GM23338 (cell line): ENCODE results near the gene RBM44. TPM values are rescaled to one million over a fixed set of nuclear protein-coding genes. Genes with fewer than 3 reads are reported as not detected.

Experiments used
- ATAC-seq: fragments of 200-7000 bp; cut with Tn5 transposase; 3 replicates; pipeline ENCODE4 v1.9.1; 2020
- DNase-seq: peaks from one replicate; pipeline ENCODE4 v3.0.0-alpha.2; 2015; ENCODE audit warnings: low spot score
- H2AFZ ChIP-seq: fragments of 200-600 bp; sonication (generic); 2 replicates; pipeline ENCODE4 v1.8.0; 2016; ENCODE audit warnings: antibody characterized with exemption, mild to moderate bottlenecking, moderate library complexity
- H3F3A ChIP-seq: fragments of 200-600 bp; sonication (generic); replicated peaks from 2 replicates; pipeline ENCODE4 v1.8.0; 2017; ENCODE audit warnings: antibody characterized with exemption, mixed run types, low read depth
- H3K27ac ChIP-seq: fragments of 200-600 bp; sonication (generic); 2 replicates; pipeline ENCODE4 v1.6.1; 2016; ENCODE audit warnings: low read depth
- H3K27me3 ChIP-seq: fragments of 200-600 bp; sonication (generic); 2 replicates; pipeline ENCODE4 v1.8.0; 2016; ENCODE audit warnings: mild to moderate bottlenecking, mixed run types, moderate library complexity; ENCODE audit not compliant: insufficient read depth
- H3K36me3 ChIP-seq: fragments of 200-600 bp; sonication (generic); 2 replicates; pipeline ENCODE4 v1.8.0; 2016; ENCODE audit warnings: mild to moderate bottlenecking; ENCODE audit not compliant: insufficient read depth
- H3K4me1 ChIP-seq: fragments of 200-600 bp; sonication (generic); 2 replicates; pipeline ENCODE4 v1.8.0; 2016; ENCODE audit warnings: mild to moderate bottlenecking, moderate library complexity; ENCODE audit not compliant: insufficient read depth
- H3K4me2 ChIP-seq: fragments of 200-600 bp; sonication (generic); 2 replicates; pipeline ENCODE4 v1.7.1; 2017; ENCODE audit warnings: mixed run types
- H3K4me3 ChIP-seq: fragments of 200-600 bp; sonication (generic); 2 replicates; pipeline ENCODE4 v1.6.1; 2016; ENCODE audit warnings: mixed run types
- H3K79me2 ChIP-seq: fragments of 200-600 bp; sonication (generic); replicated peaks from 2 replicates; pipeline ENCODE4 v1.8.0; 2017; ENCODE audit warnings: mild to moderate bottlenecking; ENCODE audit not compliant: insufficient read depth
- H3K9me2 ChIP-seq: fragments of 200-600 bp; sonication (generic); 2 replicates; pipeline ENCODE4 v1.8.0; 2017; ENCODE audit not compliant: insufficient read depth
- H4K20me1 ChIP-seq: fragments of 200-600 bp; sonication (generic); replicated peaks from 2 replicates; pipeline ENCODE4 v1.8.0; 2017; ENCODE audit warnings: mild to moderate bottlenecking; ENCODE audit not compliant: insufficient read depth
- H3K27ac Mint-ChIP-seq: 2 replicates; pipeline ENCODE4 v1.8.0; 2020; ENCODE audit warnings: inconsistent platforms, mild to moderate bottlenecking, moderate library complexity, mixed read lengths
- H3K27me3 Mint-ChIP-seq: 3 replicates; pipeline ENCODE4 v1.8.0; 2022; ENCODE audit warnings: low read depth, mild to moderate bottlenecking, moderate library complexity, mixed read lengths, inconsistent platforms; ENCODE audit not compliant: insufficient read depth, poor library complexity
- H3K36me3 Mint-ChIP-seq: 3 replicates; pipeline ENCODE4 v1.8.0; 2021; ENCODE audit warnings: low read depth, mild to moderate bottlenecking, inconsistent platforms, moderate library complexity, mixed read lengths
- H3K4me1 Mint-ChIP-seq: 3 replicates; pipeline ENCODE4 v1.8.0; 2020; ENCODE audit warnings: mild to moderate bottlenecking, inconsistent platforms, mixed read lengths
- H3K4me3 Mint-ChIP-seq: 3 replicates; pipeline ENCODE4 v1.8.0; 2021; ENCODE audit warnings: moderate library complexity, mild to moderate bottlenecking, inconsistent platforms, mixed read lengths
- H3K9me3 Mint-ChIP-seq: 3 replicates; pipeline ENCODE4 v1.8.0; 2020; ENCODE audit warnings: moderate library complexity, mild to moderate bottlenecking, inconsistent platforms, mixed read lengths
- CREB1 ChIP-seq: fragments of 250-450 bp; sonication (Bioruptor Pico); IDR thresholded peaks from 2 replicates; pipeline ENCODE4 v1.5.0; 2020; ENCODE audit warnings: low read depth, mild to moderate bottlenecking, moderate library complexity
- EZH2 ChIP-seq: fragments of 200-600 bp; sonication (generic); IDR thresholded peaks from one replicate; pipeline ENCODE4 v1.8.0; 2017; ENCODE audit warnings: antibody characterized with exemption, mild to moderate bottlenecking, low read depth; ENCODE audit not compliant: unreplicated experiment
- EZH2phosphoT487 ChIP-seq: fragments of 200-600 bp; sonication (generic); IDR thresholded peaks from one replicate; pipeline ENCODE4 v1.8.1; 2018; ENCODE audit warnings: antibody characterized with exemption; ENCODE audit not compliant: unreplicated experiment
- JUNB ChIP-seq: IDR thresholded peaks from one replicate; pipeline ENCODE4 v1.6.1; 2016; ENCODE audit warnings: antibody characterized with exemption; ENCODE audit not compliant: unreplicated experiment
- NANOG ChIP-seq: IDR thresholded peaks from 2 replicates; pipeline ENCODE4 v1.6.1; 2016; ENCODE audit warnings: antibody characterized with exemption, borderline replicate concordance
- POLR2AphosphoS5 ChIP-seq: IDR thresholded peaks from 2 replicates; pipeline ENCODE4 v1.6.1; 2016; ENCODE audit warnings: antibody characterized with exemption, low read depth
- STAT1 ChIP-seq: IDR thresholded peaks from one replicate; pipeline ENCODE4 v1.6.1; 2016; ENCODE audit warnings: antibody characterized with exemption; ENCODE audit not compliant: unreplicated experiment
- ZNF114 ChIP-seq: fragments of 250-450 bp; sonication (Bioruptor Pico); IDR thresholded peaks from 2 replicates; pipeline ENCODE4 v1.5.0; 2020; ENCODE audit warnings: mild to moderate bottlenecking, moderate library complexity
- ZNF331 ChIP-seq: fragments of 250-450 bp; sonication (Bioruptor Pico); IDR thresholded peaks from 2 replicates; pipeline ENCODE4 v1.5.0; 2020; ENCODE audit warnings: low read depth, mild to moderate bottlenecking, moderate library complexity
- polyA plus RNA-seq: library from polyadenylated mRNA; unstranded; fragments of >200 nt; fragmentation: Nextera tagmentation; extraction: Ambion mirVana; gene quantifications from 2 replicates; pipeline ENCODE4 v1.2.1, GENCODE V29; 2016
- total RNA-seq: library from RNA; depleted of rRNA; stranded (reverse); fragments of >200 nt; shearing (Covaris generic); gene quantifications from 2 replicates; pipeline ENCODE4 v1.2.3, GENCODE V29; 2014
- TF ChIP-seq, protein P1 (sequence below), 2 experiments: fragments of 200-600 bp in 1 of 2; sonication (generic) in 1 of 2; conservative IDR thresholded peaks; 2 replicates each; pipeline versions ENCODE4 v1.5.1 to v1.6.1; 2016 to 2017; ENCODE audit warnings: antibody characterized with exemption in 2 of 2, low read depth in 2 of 2, mild to moderate bottlenecking in 2 of 2, moderate library complexity in 1 of 2
- TF ChIP-seq, protein P2 (sequence below): IDR thresholded peaks from one replicate; pipeline ENCODE4 v1.6.1; 2018; ENCODE audit warnings: antibody characterized with exemption; ENCODE audit not compliant: unreplicated experiment
- TF ChIP-seq, protein P3 (sequence below): fragments of 250-450 bp; sonication (Bioruptor Pico); IDR thresholded peaks from 2 replicates; pipeline ENCODE4 v1.5.0; 2020; ENCODE audit warnings: mild to moderate bottlenecking, moderate library complexity
- TF ChIP-seq, protein P4 (sequence below): IDR thresholded peaks from 2 replicates; pipeline ENCODE4 v1.6.1; 2016; ENCODE audit warnings: antibody characterized with exemption

RBM44 gene
- total and polyA plus RNA-seq, 2 experiments from 2014 or later, result 0.29 to 0.87 TPM

DNA sequence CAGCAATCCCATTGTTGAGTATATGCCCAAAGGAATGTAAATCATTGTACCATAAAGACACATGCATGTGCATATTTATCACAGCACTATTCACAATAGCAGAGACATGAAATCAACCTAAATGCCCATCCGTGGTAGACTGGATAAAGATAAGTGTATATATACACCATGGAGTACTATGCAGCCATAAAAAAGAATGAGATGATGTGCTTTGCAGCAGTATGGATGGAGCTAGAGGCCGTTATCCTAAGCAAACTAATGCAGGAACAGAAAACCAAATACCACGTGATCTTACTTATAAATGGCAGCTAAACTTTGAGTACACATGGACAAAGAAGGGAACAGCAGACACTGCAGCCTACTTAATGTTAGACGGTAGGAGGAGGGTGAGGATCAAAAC is 42.5 kb downstream of the RBM44 start:
- no peak overlapping the region for H3K4me2 ChIP-seq
- H3K27me3 ChIP-seq, result no peaks in the 10 kb centered on the region
- Mint-ChIP-seq H3K4me3 (no peak overlapping the region), H3K36me3 (no peaks in the 10 kb centered on the region), H3K9me3 (peaks cover 12% of the 10 kb centered on the region; the same call in 2 of the 3 replicates), H3K27me3 (no peaks in the 10 kb centered on the region), H3K4me1 (no peaks in the 10 kb centered on the region), H3K27ac (no peak overlapping the region)
- no peaks in the 10 kb centered on the region for H3K4me1 ChIP-seq
- H3K9me2 ChIP-seq, result no peaks in the 10 kb centered on the region
- no peak overlapping the region for H2AFZ ChIP-seq
- DNase-seq (no peak), ATAC-seq (no peak)
- TF ChIP-seq CREB1 (no peak), JUNB (no peak), EZH2 (no peak), ZNF114 (CRISPR knock-in tag) (no peak), STAT1 (no peak), NANOG (no peak), EZH2phosphoT487 (no peak), POLR2AphosphoS5 (no peak), ZNF331 (CRISPR knock-in tag) (no peak)
- TF ChIP-seq, protein P1, sequence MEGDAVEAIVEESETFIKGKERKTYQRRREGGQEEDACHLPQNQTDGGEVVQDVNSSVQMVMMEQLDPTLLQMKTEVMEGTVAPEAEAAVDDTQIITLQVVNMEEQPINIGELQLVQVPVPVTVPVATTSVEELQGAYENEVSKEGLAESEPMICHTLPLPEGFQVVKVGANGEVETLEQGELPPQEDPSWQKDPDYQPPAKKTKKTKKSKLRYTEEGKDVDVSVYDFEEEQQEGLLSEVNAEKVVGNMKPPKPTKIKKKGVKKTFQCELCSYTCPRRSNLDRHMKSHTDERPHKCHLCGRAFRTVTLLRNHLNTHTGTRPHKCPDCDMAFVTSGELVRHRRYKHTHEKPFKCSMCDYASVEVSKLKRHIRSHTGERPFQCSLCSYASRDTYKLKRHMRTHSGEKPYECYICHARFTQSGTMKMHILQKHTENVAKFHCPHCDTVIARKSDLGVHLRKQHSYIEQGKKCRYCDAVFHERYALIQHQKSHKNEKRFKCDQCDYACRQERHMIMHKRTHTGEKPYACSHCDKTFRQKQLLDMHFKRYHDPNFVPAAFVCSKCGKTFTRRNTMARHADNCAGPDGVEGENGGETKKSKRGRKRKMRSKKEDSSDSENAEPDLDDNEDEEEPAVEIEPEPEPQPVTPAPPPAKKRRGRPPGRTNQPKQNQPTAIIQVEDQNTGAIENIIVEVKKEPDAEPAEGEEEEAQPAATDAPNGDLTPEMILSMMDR (conservative IDR thresholded peaks at IDR 0.05; ENCODE audit: low read depth in 2 of 2), result no peak
- TF ChIP-seq, protein P2, sequence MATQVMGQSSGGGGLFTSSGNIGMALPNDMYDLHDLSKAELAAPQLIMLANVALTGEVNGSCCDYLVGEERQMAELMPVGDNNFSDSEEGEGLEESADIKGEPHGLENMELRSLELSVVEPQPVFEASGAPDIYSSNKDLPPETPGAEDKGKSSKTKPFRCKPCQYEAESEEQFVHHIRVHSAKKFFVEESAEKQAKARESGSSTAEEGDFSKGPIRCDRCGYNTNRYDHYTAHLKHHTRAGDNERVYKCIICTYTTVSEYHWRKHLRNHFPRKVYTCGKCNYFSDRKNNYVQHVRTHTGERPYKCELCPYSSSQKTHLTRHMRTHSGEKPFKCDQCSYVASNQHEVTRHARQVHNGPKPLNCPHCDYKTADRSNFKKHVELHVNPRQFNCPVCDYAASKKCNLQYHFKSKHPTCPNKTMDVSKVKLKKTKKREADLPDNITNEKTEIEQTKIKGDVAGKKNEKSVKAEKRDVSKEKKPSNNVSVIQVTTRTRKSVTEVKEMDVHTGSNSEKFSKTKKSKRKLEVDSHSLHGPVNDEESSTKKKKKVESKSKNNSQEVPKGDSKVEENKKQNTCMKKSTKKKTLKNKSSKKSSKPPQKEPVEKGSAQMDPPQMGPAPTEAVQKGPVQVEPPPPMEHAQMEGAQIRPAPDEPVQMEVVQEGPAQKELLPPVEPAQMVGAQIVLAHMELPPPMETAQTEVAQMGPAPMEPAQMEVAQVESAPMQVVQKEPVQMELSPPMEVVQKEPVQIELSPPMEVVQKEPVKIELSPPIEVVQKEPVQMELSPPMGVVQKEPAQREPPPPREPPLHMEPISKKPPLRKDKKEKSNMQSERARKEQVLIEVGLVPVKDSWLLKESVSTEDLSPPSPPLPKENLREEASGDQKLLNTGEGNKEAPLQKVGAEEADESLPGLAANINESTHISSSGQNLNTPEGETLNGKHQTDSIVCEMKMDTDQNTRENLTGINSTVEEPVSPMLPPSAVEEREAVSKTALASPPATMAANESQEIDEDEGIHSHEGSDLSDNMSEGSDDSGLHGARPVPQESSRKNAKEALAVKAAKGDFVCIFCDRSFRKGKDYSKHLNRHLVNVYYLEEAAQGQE, result no peak
- TF ChIP-seq, protein P3, sequence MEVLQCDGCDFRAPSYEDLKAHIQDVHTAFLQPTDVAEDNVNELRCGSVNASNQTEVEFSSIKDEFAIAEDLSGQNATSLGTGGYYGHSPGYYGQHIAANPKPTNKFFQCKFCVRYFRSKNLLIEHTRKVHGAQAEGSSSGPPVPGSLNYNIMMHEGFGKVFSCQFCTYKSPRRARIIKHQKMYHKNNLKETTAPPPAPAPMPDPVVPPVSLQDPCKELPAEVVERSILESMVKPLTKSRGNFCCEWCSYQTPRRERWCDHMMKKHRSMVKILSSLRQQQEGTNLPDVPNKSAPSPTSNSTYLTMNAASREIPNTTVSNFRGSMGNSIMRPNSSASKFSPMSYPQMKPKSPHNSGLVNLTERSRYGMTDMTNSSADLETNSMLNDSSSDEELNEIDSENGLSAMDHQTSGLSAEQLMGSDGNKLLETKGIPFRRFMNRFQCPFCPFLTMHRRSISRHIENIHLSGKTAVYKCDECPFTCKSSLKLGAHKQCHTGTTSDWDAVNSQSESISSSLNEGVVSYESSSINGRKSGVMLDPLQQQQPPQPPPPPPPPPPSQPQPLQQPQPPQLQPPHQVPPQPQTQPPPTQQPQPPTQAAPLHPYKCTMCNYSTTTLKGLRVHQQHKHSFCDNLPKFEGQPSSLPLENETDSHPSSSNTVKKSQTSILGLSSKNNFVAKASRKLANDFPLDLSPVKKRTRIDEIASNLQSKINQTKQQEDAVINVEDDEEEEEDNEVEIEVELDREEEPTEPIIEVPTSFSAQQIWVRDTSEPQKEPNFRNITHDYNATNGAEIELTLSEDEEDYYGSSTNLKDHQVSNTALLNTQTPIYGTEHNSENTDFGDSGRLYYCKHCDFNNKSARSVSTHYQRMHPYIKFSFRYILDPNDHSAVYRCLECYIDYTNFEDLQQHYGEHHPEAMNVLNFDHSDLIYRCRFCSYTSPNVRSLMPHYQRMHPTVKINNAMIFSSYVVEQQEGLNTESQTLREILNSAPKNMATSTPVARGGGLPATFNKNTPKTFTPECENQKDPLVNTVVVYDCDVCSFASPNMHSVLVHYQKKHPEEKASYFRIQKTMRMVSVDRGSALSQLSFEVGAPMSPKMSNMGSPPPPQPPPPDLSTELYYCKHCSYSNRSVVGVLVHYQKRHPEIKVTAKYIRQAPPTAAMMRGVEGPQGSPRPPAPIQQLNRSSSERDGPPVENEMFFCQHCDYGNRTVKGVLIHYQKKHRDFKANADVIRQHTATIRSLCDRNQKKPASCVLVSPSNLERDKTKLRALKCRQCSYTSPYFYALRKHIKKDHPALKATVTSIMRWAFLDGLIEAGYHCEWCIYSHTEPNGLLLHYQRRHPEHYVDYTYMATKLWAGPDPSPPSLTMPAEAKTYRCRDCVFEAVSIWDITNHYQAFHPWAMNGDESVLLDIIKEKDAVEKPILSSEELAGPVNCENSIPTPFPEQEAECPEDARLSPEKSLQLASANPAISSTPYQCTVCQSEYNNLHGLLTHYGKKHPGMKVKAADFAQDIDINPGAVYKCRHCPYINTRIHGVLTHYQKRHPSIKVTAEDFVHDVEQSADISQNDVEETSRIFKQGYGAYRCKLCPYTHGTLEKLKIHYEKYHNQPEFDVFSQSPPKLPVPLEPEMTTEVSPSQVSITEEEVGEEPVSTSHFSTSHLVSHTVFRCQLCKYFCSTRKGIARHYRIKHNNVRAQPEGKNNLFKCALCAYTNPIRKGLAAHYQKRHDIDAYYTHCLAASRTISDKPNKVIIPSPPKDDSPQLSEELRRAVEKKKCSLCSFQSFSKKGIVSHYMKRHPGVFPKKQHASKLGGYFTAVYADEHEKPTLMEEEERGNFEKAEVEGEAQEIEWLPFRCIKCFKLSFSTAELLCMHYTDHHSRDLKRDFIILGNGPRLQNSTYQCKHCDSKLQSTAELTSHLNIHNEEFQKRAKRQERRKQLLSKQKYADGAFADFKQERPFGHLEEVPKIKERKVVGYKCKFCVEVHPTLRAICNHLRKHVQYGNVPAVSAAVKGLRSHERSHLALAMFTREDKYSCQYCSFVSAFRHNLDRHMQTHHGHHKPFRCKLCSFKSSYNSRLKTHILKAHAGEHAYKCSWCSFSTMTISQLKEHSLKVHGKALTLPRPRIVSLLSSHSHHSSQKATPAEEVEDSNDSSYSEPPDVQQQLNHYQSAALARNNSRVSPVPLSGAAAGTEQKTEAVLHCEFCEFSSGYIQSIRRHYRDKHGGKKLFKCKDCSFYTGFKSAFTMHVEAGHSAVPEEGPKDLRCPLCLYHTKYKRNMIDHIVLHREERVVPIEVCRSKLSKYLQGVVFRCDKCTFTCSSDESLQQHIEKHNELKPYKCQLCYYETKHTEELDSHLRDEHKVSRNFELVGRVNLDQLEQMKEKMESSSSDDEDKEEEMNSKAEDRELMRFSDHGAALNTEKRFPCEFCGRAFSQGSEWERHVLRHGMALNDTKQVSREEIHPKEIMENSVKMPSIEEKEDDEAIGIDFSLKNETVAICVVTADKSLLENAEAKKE (CRISPR knock-in tag), result no peak
- TF ChIP-seq, protein P4, sequence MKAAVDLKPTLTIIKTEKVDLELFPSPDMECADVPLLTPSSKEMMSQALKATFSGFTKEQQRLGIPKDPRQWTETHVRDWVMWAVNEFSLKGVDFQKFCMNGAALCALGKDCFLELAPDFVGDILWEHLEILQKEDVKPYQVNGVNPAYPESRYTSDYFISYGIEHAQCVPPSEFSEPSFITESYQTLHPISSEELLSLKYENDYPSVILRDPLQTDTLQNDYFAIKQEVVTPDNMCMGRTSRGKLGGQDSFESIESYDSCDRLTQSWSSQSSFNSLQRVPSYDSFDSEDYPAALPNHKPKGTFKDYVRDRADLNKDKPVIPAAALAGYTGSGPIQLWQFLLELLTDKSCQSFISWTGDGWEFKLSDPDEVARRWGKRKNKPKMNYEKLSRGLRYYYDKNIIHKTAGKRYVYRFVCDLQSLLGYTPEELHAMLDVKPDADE, result no peak
- no peaks in the 10 kb centered on the region for H4K20me1 ChIP-seq
- H3K36me3 ChIP-seq, result no peaks in the 10 kb centered on the region
- no peaks in the 10 kb centered on the region for H3F3A ChIP-seq
- H3K4me3 ChIP-seq, result no peak overlapping the region
- H3K79me2 ChIP-seq, result no peaks in the 10 kb centered on the region
- no peak overlapping the region for H3K27ac ChIP-seq
